ENCODE results near the gene DKK3. TPM values are rescaled to one million over a fixed set of nuclear protein-coding genes. Genes with fewer than 3 reads are reported as not detected.

Gene DKK3
- total and polyA plus RNA-seq, 2 of the 13 experiments (the other 11 are each of a cell fraction or from before 2014, with no cell fraction given) = 0.09 to 0.67 TPM

Other genes with a start within 250 kb of the DKK3 start
- 52.7 and 64.6 TPM in 2 replicates for gene USP47, start 166.7 kb downstream of the DKK3 start, total RNA-seq (2016; rRNA removed; fragmentation: Illumina TruSeq; extraction: Trizol)
- 10.6 and 12.2 TPM in 2 replicates for gene USP47, start 166.7 kb downstream of the DKK3 start, polyA plus RNA-seq (2011; rRNA removed)
- 1.1 and 1.4 TPM in 2 replicates for gene MICAL2, start 102.0 kb upstream of the DKK3 start, total RNA-seq (2016; rRNA removed; fragmentation: Illumina TruSeq; extraction: Trizol)
- gene MICAL2, start 102.0 kb upstream of the DKK3 start, polyA plus RNA-seq (2011; rRNA removed) = 0.59 and 0.78 TPM in 2 replicates

All from HepG2 (cell line).